HEK293T (cell line): ENCODE measurements around the gene DUSP11.

Experiments used
- ARNT ChIP-seq: fragments of 450-650 bp; IDR thresholded peaks from 2 replicates; pipeline ENCODE4 v1.6.1; 2017; ENCODE audit warnings: mild to moderate bottlenecking
- CTBP1 ChIP-seq: fragments of 450-650 bp; IDR thresholded peaks from 2 replicates; pipeline ENCODE4 v1.6.1; 2016; ENCODE audit warnings: borderline replicate concordance
- FOXA1 ChIP-seq: fragments of 450-650 bp; IDR thresholded peaks from 2 replicates; pipeline ENCODE4 v1.6.1; 2016; ENCODE audit warnings: mild to moderate bottlenecking
- FOXM1 ChIP-seq: fragments of 450-650 bp; IDR thresholded peaks from 2 replicates; pipeline ENCODE4 v1.6.1; 2017; ENCODE audit warnings: mild to moderate bottlenecking, borderline replicate concordance
- HDGF ChIP-seq: fragments of 450-650 bp; IDR thresholded peaks from 2 replicates; pipeline ENCODE4 v1.6.1; 2017; ENCODE audit warnings: antibody characterized with exemption, borderline replicate concordance
- SUZ12 ChIP-seq: fragments of 450-650 bp; IDR thresholded peaks from 2 replicates; pipeline ENCODE4 v1.6.1; 2016; ENCODE audit warnings: mild to moderate bottlenecking

DNA sequence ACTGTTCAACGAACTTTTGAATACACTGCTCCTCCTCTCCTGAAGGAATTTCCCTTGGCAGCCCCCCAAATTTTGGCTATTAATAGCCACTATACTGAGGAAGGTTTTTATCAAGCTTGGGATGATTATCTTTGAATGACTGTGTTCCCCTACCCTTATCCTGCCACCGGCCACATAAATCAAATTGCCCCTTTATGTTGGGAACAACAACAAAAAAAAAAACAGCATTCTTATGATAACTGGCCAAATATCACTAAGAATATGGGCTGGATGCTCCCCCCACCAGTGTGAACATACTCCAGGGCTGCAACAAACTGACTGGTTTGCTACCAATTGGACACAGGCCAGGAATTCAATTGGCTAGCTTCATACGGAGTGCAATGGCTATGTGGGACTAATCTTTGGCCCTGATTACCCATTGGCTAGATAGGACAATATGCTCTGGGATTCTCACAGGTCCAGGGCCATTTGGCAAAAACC lies 20.6 kb downstream of the DUSP11 start:
- no peak for TF ChIP-seq SUZ12
- TF ChIP-seq ARNT, result no peak
- no peak for TF ChIP-seq FOXA1
- TF ChIP-seq HDGF, result no peak
- TF ChIP-seq CTBP1, result no peak
- TF ChIP-seq FOXM1, result no peak
